ENCODE results near the gene ERC2. TPM values are rescaled to one million over a fixed set of nuclear protein-coding genes. Genes with fewer than 3 reads are reported as not detected.

The ERC2 gene
- total and polyA plus RNA-seq, 2 of the 8 experiments (the other 6 are each of a cell fraction or from before 2014, with no cell fraction given), result 16.4 to 22.8 TPM

- no peak overlapping the region for H2BK120ac ChIP-seq (replicated peaks; ENCODE audit: low read depth, low read length)
- H3K79me1 ChIP-seq (ENCODE audit: low read depth, low read length), result no peaks in the 10 kb centered on the region
- H3K4me3 ChIP-seq (ENCODE audit: extremely low read depth in 1 of 4, insufficient read depth in 2 of 4, low read depth in 3 of 4, low read length in 4 of 4), result no peak overlapping the region
- CTCF ChIA-PET (ENCODE audit: partially characterized antibody), result interaction anchor here (0.7 to 1.6 kb wide), 5 partner anchors 22 to 160 kb away, joined by 3 read pairs; no protein-coding TSS in a partner anchor
- H3K9ac ChIP-seq (replicated peaks in 1 of 4; ENCODE audit: extremely low read depth in 1 of 4, low read depth in 3 of 4, low read length in 3 of 4), result no peak overlapping the region
- H3K27me3 ChIP-seq (replicated peaks in 1 of 4; ENCODE audit: control insufficient read depth in 3 of 4, extremely low read depth in 1 of 4, insufficient read depth in 3 of 4, low read length in 3 of 4), result no peaks in the 10 kb centered on the region
- peak; percentile 39 to 55 for TF ChIP-seq RAD21 (IDR thresholded peaks at IDR 0.05 in 1 of 2, conservative IDR thresholded peaks at IDR 0.05 in 1 of 2; ENCODE audit: low read depth in 2 of 2, low read length in 2 of 2)
- TF ChIP-seq NRF1 (IDR thresholded peaks at IDR 0.05; ENCODE audit: low read depth, low read length), result no peak
- TF ChIP-seq CTCF (IDR thresholded peaks at IDR 0.05; ENCODE audit: control extremely low read depth in 1 of 3, insufficient read depth in 1 of 3, low read depth in 1 of 3, low read length in 3 of 3), result peak; percentile 7 to 35 (median 26); a peak in 2 of 4 replicates
- no peak overlapping the region for H3K23ac ChIP-seq (ENCODE audit: insufficient read length)
- H4K8ac ChIP-seq (ENCODE audit: extremely low read depth, insufficient read depth, low read length), result no peak overlapping the region
- no peak overlapping the region for H2AK5ac ChIP-seq (ENCODE audit: low read depth, low read length)
- H3K18ac ChIP-seq (ENCODE audit: extremely low read depth, low read length), result no peak overlapping the region
- H3K23me2 ChIP-seq (ENCODE audit: low read depth, low read length), result no peaks in the 10 kb centered on the region
- FAIRE-seq (no peak), DNase-seq (ENCODE audit: low read depth in 1 of 2, low spot score in 2 of 2) (no peak)
- no peak overlapping the region for H2BK15ac ChIP-seq (ENCODE audit: low read length)
- no peaks in the 10 kb centered on the region for H3K4me1 ChIP-seq (replicated peaks in 1 of 4; ENCODE audit: control insufficient read depth in 3 of 4, insufficient read depth in 4 of 4, low read length in 3 of 4)
- H2BK12ac ChIP-seq (ENCODE audit: low read depth, low read length), result no peak overlapping the region
- H3K9me3 ChIP-seq (ENCODE audit: insufficient read depth in 2 of 2, low read depth in 1 of 2, low read length in 1 of 2), result no peaks in the 10 kb centered on the region
- no peak overlapping the region for H3K14ac ChIP-seq (ENCODE audit: insufficient read length)
- H3K4ac ChIP-seq (replicated peaks; ENCODE audit: insufficient read length, low read depth, low read length), result no peak overlapping the region
- H3K79me2 ChIP-seq (ENCODE audit: control insufficient read depth in 1 of 2, insufficient read depth in 2 of 2, low read length in 2 of 2), result no peaks in the 10 kb centered on the region
- POLR2A ChIA-PET (ENCODE audit: partially characterized antibody), result no interaction called here
- no peak overlapping the region for H4K5ac ChIP-seq (ENCODE audit: insufficient read length, low read depth, low read length)
- no peak overlapping the region for H3K56ac ChIP-seq (replicated peaks; ENCODE audit: insufficient read length, low read depth, low read length)
- H3K4me2 ChIP-seq (ENCODE audit: insufficient read depth in 1 of 2, low read depth in 2 of 2, low read length in 2 of 2), result no peak overlapping the region
- H4K20me1 ChIP-seq (replicated peaks in 1 of 2; ENCODE audit: control insufficient read depth in 1 of 2, insufficient read depth in 2 of 2, low read length in 2 of 2), result no peaks in the 10 kb centered on the region
- no peak overlapping the region for H3K27ac ChIP-seq (ENCODE audit: low read depth, low read length)
- H2AFZ ChIP-seq (ENCODE audit: low read length), result no peak overlapping the region
- no peak overlapping the region for H2BK20ac ChIP-seq (ENCODE audit: low read length)
- no peak overlapping the region for H2BK5ac ChIP-seq (ENCODE audit: low read depth, low read length)
- WGBS, 2 experiments (ENCODE audit: extremely low coverage in 1 of 2, insufficient coverage in 1 of 2, insufficient read length in 1 of 2, insufficient replicate concordance in 2 of 2, low coverage in 1 of 2, low lambda C conversion rate in 2 of 2, missing lambda C conversion rate in 1 of 2), result 93% methylated on average over 1 of the region's 1 CpG; no CpG with 5 or more reads in 1 of the 2 experiments
- no peaks in the 10 kb centered on the region for H3K36me3 ChIP-seq (ENCODE audit: control insufficient read depth in 2 of 4, insufficient read depth in 4 of 4, low read length in 3 of 4)
- H4K91ac ChIP-seq (replicated peaks; ENCODE audit: insufficient read length, low read length), result no peak overlapping the region
Measured at GRCh38 chr3:55770077-55770476, 698.2 kb downstream of the ERC2 start.

Data from H1 (cell line).